Endothelial cell of umbilical vein (primary cell): ENCODE results near the gene SHISA9. TPM values are rescaled to one million over a fixed set of nuclear protein-coding genes. Genes with fewer than 3 reads are reported as not detected.

ENCODE experiments used
- BruUV-seq: library from RNA; stranded (reverse); fragments of 400-500 nt; replicated peaks from 2 replicates; lab custom pipeline; 2021; lab: Mats Ljungman, UMichigan
- CTCF ChIA-PET: fragments of 300-600, 350-600 bp; sonication (Branson Sonifier 250); formaldehyde crosslinking; loops from one replicate; lab custom pipeline; 2021; ENCODE audit warnings: antibody characterized with exemption, inconsistent platforms; lab: Charles Lee
- POLR2A ChIA-PET: fragments of 300-600, 350-600 bp; sonication (Branson Sonifier 250); formaldehyde crosslinking; loops from one replicate; lab custom pipeline; 2021; ENCODE audit warnings: antibody characterized with exemption, inconsistent platforms; lab: Charles Lee
- DNase-seq: peaks from one replicate; pipeline ENCODE4 v3.0.0-alpha.2; 2011; ENCODE audit warnings: low read depth, low spot score
- FAIRE-seq: peaks from 2 replicates; lab custom pipeline; 2011; peaks lifted over from hg19 to GRCh38; lab: Jason Lieb, UNC
- H2AFZ ChIP-seq: 2 replicates; pipeline ENCODE4 v1.6.0; 2012; ENCODE audit warnings: low read depth, low read length, control low read depth, inconsistent platforms
- H3K27ac ChIP-seq: 2 replicates; pipeline ENCODE4 v1.5.1; 2011; ENCODE audit warnings: low read depth, mild to moderate bottlenecking, control low read depth, low read length, moderate library complexity; ENCODE audit not compliant: insufficient read depth
- H3K27me3 ChIP-seq, 2 experiments: 2 replicates each; pipeline versions ENCODE4 v1.6.0 to v1.6.1; 2011; ENCODE audit warnings: low read length in 2 of 2, mixed read lengths in 1 of 2; ENCODE audit not compliant: control insufficient read depth in 2 of 2, insufficient read depth in 2 of 2
- H3K36me3 ChIP-seq, 2 experiments: 2 replicates in 1 of 2; 3 replicates in 1 of 2; pipeline ENCODE4 v1.5.1; 2011; ENCODE audit warnings: low read length in 2 of 2, mild to moderate bottlenecking in 1 of 2, moderate library complexity in 1 of 2; ENCODE audit not compliant: control insufficient read depth in 2 of 2, insufficient read depth in 2 of 2; ENCODE audit errors: extremely low read depth in 1 of 2
- H3K4me1 ChIP-seq: 3 replicates; pipeline ENCODE4 v1.5.1; 2011; ENCODE audit warnings: mild to moderate bottlenecking, low read length; ENCODE audit not compliant: control insufficient read depth, insufficient read depth; ENCODE audit errors: extremely low read depth
- H3K4me2 ChIP-seq: 2 replicates; pipeline ENCODE4 v1.6.1; 2011; ENCODE audit warnings: low read length, control low read depth, mixed read lengths; ENCODE audit not compliant: insufficient read depth
- H3K4me3 ChIP-seq, 3 experiments: fragments of 200-600 bp in 1 of 3; sonication (generic), shearing (Covaris generic) in 1 of 3; replicated peaks in 1 of 3; 2 replicates each; pipeline ENCODE4 v1.5.1; 2011 to 2016; ENCODE audit warnings: control low read depth in 3 of 3, low read length in 3 of 3, mild to moderate bottlenecking in 2 of 3, inconsistent platforms in 1 of 3, low read depth in 1 of 3, moderate library complexity in 1 of 3; ENCODE audit not compliant: insufficient read depth in 1 of 3
- H3K79me2 ChIP-seq: 2 replicates; pipeline ENCODE4 v1.6.0; 2012; ENCODE audit warnings: low read length, inconsistent platforms; ENCODE audit not compliant: control insufficient read depth, insufficient read depth
- H3K9ac ChIP-seq: replicated peaks from 2 replicates; pipeline ENCODE3; 2011; ENCODE audit warnings: low read length, control low read depth; ENCODE audit not compliant: insufficient read depth; ENCODE audit errors: extremely low read depth
- H3K9me1 ChIP-seq: replicated peaks from 3 replicates; pipeline ENCODE4 v1.6.0; 2011; ENCODE audit warnings: mild to moderate bottlenecking, low read length; ENCODE audit not compliant: control insufficient read depth, insufficient read depth; ENCODE audit errors: extremely low read depth
- H3K9me3 ChIP-seq: replicated peaks from 2 replicates; pipeline ENCODE4 v1.5.1; 2012; ENCODE audit warnings: low read length, inconsistent platforms; ENCODE audit not compliant: control insufficient read depth, insufficient read depth
- H4K20me1 ChIP-seq: replicated peaks from 2 replicates; pipeline ENCODE3; 2011; ENCODE audit warnings: mild to moderate bottlenecking, low read length; ENCODE audit not compliant: control insufficient read depth, insufficient read depth; ENCODE audit errors: extremely low read depth
- CTCF ChIP-seq, 2 donors: IDR thresholded peaks; 1 replicate in 1 of 2; 2 replicates in 1 of 2; pipeline ENCODE4 v1.5.1; 2011; ENCODE audit warnings: low read length in 2 of 2, mild to moderate bottlenecking in 2 of 2, moderate library complexity in 2 of 2, control low read depth in 1 of 2, inconsistent platforms in 1 of 2, low read depth in 1 of 2; ENCODE audit not compliant: insufficient read depth in 1 of 2; ENCODE audit errors: extremely low read depth in 1 of 2
- EZH2 ChIP-seq: IDR thresholded peaks from 2 replicates; pipeline ENCODE4 v1.6.1; 2012; ENCODE audit warnings: borderline replicate concordance, low read depth, mild to moderate bottlenecking, moderate library complexity, low read length, inconsistent platforms; ENCODE audit not compliant: severe bottlenecking
- FOS ChIP-seq: IDR thresholded peaks from 2 replicates; pipeline ENCODE4 v1.6.1; 2011; ENCODE audit warnings: mild to moderate bottlenecking, low read length, moderate library complexity, borderline replicate concordance; ENCODE audit not compliant: insufficient read depth
- GATA2 ChIP-seq: IDR thresholded peaks from 2 replicates; pipeline ENCODE4 v1.7.0; 2011; ENCODE audit warnings: low read depth, mild to moderate bottlenecking, moderate library complexity, mixed read lengths, low read length; ENCODE audit not compliant: insufficient read length, insufficient read depth
- JUN ChIP-seq: IDR thresholded peaks from 2 replicates; pipeline ENCODE4 v1.6.1; 2011; ENCODE audit warnings: borderline replicate concordance, low read depth; ENCODE audit not compliant: insufficient read length, insufficient read depth
- MAX ChIP-seq: IDR thresholded peaks from 2 replicates; pipeline ENCODE4 v1.6.1; 2011; ENCODE audit not compliant: insufficient read depth, insufficient read length
- MYC ChIP-seq: IDR thresholded peaks from one replicate; pipeline ENCODE4 v1.6.1; 2011; ENCODE audit warnings: mild to moderate bottlenecking, low read depth, low read length
- POLR2A ChIP-seq: IDR thresholded peaks from 2 replicates; pipeline ENCODE4 v1.6.1; 2012; ENCODE audit warnings: low read depth, mild to moderate bottlenecking, control low read depth, low read length
- POLR2AphosphoS5 ChIP-seq: IDR thresholded peaks from 2 replicates; pipeline ENCODE4 v1.6.1; 2012; ENCODE audit warnings: low read depth, mild to moderate bottlenecking, control low read depth, low read length, moderate library complexity; ENCODE audit not compliant: insufficient read depth
- dilution Hi-C: fragments of 300-500 bp; cut with MboI; formaldehyde crosslinking; loops from one replicate; pipeline ENCODE4 v1.15.0; 2019; ENCODE audit warnings: low sequenced_read_pairs; ENCODE audit not compliant: extremely low pct_ligation_motif_present
- intact Hi-C: fragments of 100-400 bp; cut with micrococcal nuclease; formaldehyde crosslinking; loops from one replicate; pipeline ENCODE4 v1.10.0; 2022
- polyA plus RNA-seq, 4 experiments: library from polyadenylated mRNA; depleted of rRNA in 3 of 4; stranded (reverse) in 3 of 4; unstranded in 1 of 4; fragments of >200 nt; gene quantifications; 2 replicates each; pipeline versions ENCODE4 v1.2.1 to v1.2.3, GENCODE V29; 2011 to 2012; ENCODE audit warnings: missing spikeins in 1 of 4
- total RNA-seq: library from RNA; stranded (reverse); gene quantifications from 2 replicates; pipeline ENCODE4 v1.2.3, GENCODE V29; 2021

SHISA9 gene
- total and polyA plus RNA-seq, 2 donors (not counting 3 experiments of a cell fraction or from before 2014, with no cell fraction given), result not detected

GRCh38 chr16:13110124-13110796, 208.9 kb downstream of the SHISA9 start:
- Histone ChIP-seq H3K4me2 (no peak overlapping the region), H3K4me1 (no peaks in the 10 kb centered on the region), H4K20me1 (no peaks in the 10 kb centered on the region), H2AFZ (no peak overlapping the region), H3K36me3 (no peaks in the 10 kb centered on the region), H3K4me3 (no peak overlapping the region), H3K27me3 (no peaks in the 10 kb centered on the region), H3K9ac (no peak overlapping the region), H3K9me1 (no peaks in the 10 kb centered on the region), H3K79me2 (no peaks in the 10 kb centered on the region), H3K9me3 (peaks cover 5% of the 10 kb centered on the region), H3K27ac (no peak overlapping the region)
- DNase-seq, result no peak
- intact Hi-C loops (no loop called here), dilution Hi-C loops (no loop called here)
- TF ChIP-seq CTCF (IDR thresholded peaks at IDR 0.05; ENCODE audit: extremely low read depth in 1 of 2, insufficient read depth in 1 of 2, low read depth in 1 of 2, low read length in 2 of 2) (no peak), JUN (no peak), POLR2A (no peak), MAX (no peak), MYC (no peak)
- BruUV-seq, result no TSS peak
- POLR2A ChIA-PET, result no interaction called here
- CTCF ChIA-PET, result no interaction called here
- FAIRE-seq, result no peak

GRCh38 chr16:13111747-13112146, 210.3 kb downstream of the SHISA9 start:
- dilution Hi-C loops, result no loop called here
- Histone ChIP-seq H3K4me2 (no peak overlapping the region), H2AFZ (no peak overlapping the region), H3K27ac (no peak overlapping the region), H3K27me3 (no peaks in the 10 kb centered on the region), H3K9ac (no peak overlapping the region), H3K9me1 (no peaks in the 10 kb centered on the region), H3K4me1 (no peaks in the 10 kb centered on the region), H4K20me1 (no peaks in the 10 kb centered on the region), H3K79me2 (no peaks in the 10 kb centered on the region), H3K9me3 (peaks cover 9% of the 10 kb centered on the region), H3K4me3 (no peak overlapping the region), H3K36me3 (no peaks in the 10 kb centered on the region)
- ChIA-PET CTCF (no interaction called here), POLR2A (no interaction called here)
- intact Hi-C loops, result no loop called here
- DNase-seq (no peak), FAIRE-seq (no peak)
- no TSS peak for BruUV-seq
- TF ChIP-seq CTCF (IDR thresholded peaks at IDR 0.05; ENCODE audit: extremely low read depth in 1 of 2, insufficient read depth in 1 of 2, low read depth in 1 of 2, low read length in 2 of 2) (no peak), FOS (no peak), JUN (no peak), GATA2 (no peak), POLR2AphosphoS5 (no peak), MYC (no peak), POLR2A (no peak), EZH2 (no peak), MAX (no peak)
